OCI-LY7 (cell line): ENCODE results near the gene MYBPHL. TPM values are rescaled to one million over a fixed set of nuclear protein-coding genes. Genes with fewer than 3 reads are reported as not detected.

Source experiments
- BruUV-seq: library from RNA; stranded (reverse); fragments of 400-500 nt; replicated peaks from 2 replicates; lab custom pipeline; 2021; lab: Mats Ljungman, UMichigan
- CTCF ChIA-PET: fragments of 300-600 bp; sonication (Branson Sonifier 250); formaldehyde crosslinking; loops from one replicate; lab custom pipeline; 2022; ENCODE audit warnings: antibody characterized with exemption; ENCODE audit not compliant: unreplicated experiment; lab: Charles Lee
- POLR2A ChIA-PET: fragments of 300-600 bp; sonication (Branson Sonifier 250); formaldehyde crosslinking; loops from one replicate; lab custom pipeline; 2022; ENCODE audit warnings: antibody characterized with exemption; lab: Charles Lee
- DNase-seq: peaks from one replicate; pipeline ENCODE4 v3.0.0-alpha.2; 2015; ENCODE audit warnings: low spot score
- H2AFZ ChIP-seq: fragments of 200-600 bp; sonication (generic), shearing (Covaris generic); 2 replicates; pipeline ENCODE4 v1.6.1; 2014; ENCODE audit warnings: mild to moderate bottlenecking, antibody characterized with exemption, low read length, moderate library complexity
- H3K27ac ChIP-seq: fragments of 200-600 bp; sonication (generic); 2 replicates; pipeline ENCODE4 v1.5.1; 2014; ENCODE audit warnings: mixed run types, low read depth, mild to moderate bottlenecking, moderate library complexity, low read length, inconsistent platforms; ENCODE audit not compliant: poor library complexity, severe bottlenecking
- H3K36me3 ChIP-seq: fragments of 200-600 bp; sonication (generic); 2 replicates; pipeline ENCODE4 v1.6.1; 2014; ENCODE audit warnings: mild to moderate bottlenecking, antibody characterized with exemption, low read length, moderate library complexity, mixed read lengths; ENCODE audit not compliant: insufficient read depth
- H3K4me1 ChIP-seq: fragments of 200-600 bp; sonication (generic); 2 replicates; pipeline ENCODE4 v1.5.1; 2014; ENCODE audit warnings: mild to moderate bottlenecking, low read length; ENCODE audit not compliant: insufficient read depth, poor library complexity, severe bottlenecking
- H3K4me2 ChIP-seq: fragments of 200-600 bp; sonication (generic); 2 replicates; pipeline ENCODE4 v1.6.1; 2014; ENCODE audit warnings: mild to moderate bottlenecking, low read length
- H3K4me3 ChIP-seq: fragments of 200-600 bp; sonication (generic); 2 replicates; pipeline ENCODE4 v1.5.1; 2014; ENCODE audit warnings: mild to moderate bottlenecking, low read depth, low read length; ENCODE audit not compliant: poor library complexity, severe bottlenecking
- H3K79me2 ChIP-seq: fragments of 200-600 bp; sonication (generic); 2 replicates; pipeline ENCODE4 v1.6.1; 2016; ENCODE audit warnings: low read depth, mild to moderate bottlenecking, low read length, moderate library complexity, mixed read lengths; ENCODE audit not compliant: insufficient read depth
- H3K9me2 ChIP-seq: fragments of 200-600 bp; sonication (generic); 2 replicates; pipeline ENCODE4 v1.6.1; 2016; ENCODE audit warnings: mild to moderate bottlenecking, low read length, mixed read lengths; ENCODE audit not compliant: insufficient read depth
- H3K9me3 ChIP-seq: fragments of 200-600 bp; sonication (generic); 2 replicates; pipeline ENCODE4 v1.6.1; 2014; ENCODE audit warnings: mild to moderate bottlenecking, mixed run types, low read length, mixed read lengths
- H4K20me1 ChIP-seq: fragments of 200-600 bp; sonication (generic); 2 replicates; pipeline ENCODE4 v1.6.1; 2014; ENCODE audit warnings: mild to moderate bottlenecking, antibody characterized with exemption, low read length, moderate library complexity, mixed read lengths; ENCODE audit not compliant: insufficient read depth
- CTCF ChIP-seq: fragments of 200-600 bp; sonication (generic); conservative IDR thresholded peaks from 2 replicates; pipeline ENCODE4 v1.5.1; 2014; ENCODE audit warnings: mild to moderate bottlenecking, antibody characterized with exemption, low read length, moderate library complexity, mixed read lengths
- EZH2phosphoT487 ChIP-seq: fragments of 200-600 bp; sonication (generic); IDR thresholded peaks from 2 replicates; pipeline ENCODE4 v1.6.1; 2018; ENCODE audit warnings: low read depth, borderline replicate concordance, mild to moderate bottlenecking, mixed run types, antibody characterized with exemption, low read length, moderate library complexity, mixed read lengths
- intact Hi-C: fragments of 100-400 bp; cut with micrococcal nuclease; formaldehyde crosslinking; loops from one replicate; pipeline ENCODE4 v1.10.0; 2022; ENCODE audit not compliant: unreplicated experiment
- total RNA-seq, 2 experiments: library from RNA; depleted of rRNA in 1 of 2; stranded (reverse); fragments of >200 nt in 1 of 2; shearing (Covaris generic) in 1 of 2; gene quantifications; 2 replicates each; pipeline ENCODE4 v1.2.3, GENCODE V29; 2014 to 2022

MYBPHL gene
- total RNA-seq, 2 experiments from 2014 or later: 0.16 TPM; not detected in 1

DNA sequence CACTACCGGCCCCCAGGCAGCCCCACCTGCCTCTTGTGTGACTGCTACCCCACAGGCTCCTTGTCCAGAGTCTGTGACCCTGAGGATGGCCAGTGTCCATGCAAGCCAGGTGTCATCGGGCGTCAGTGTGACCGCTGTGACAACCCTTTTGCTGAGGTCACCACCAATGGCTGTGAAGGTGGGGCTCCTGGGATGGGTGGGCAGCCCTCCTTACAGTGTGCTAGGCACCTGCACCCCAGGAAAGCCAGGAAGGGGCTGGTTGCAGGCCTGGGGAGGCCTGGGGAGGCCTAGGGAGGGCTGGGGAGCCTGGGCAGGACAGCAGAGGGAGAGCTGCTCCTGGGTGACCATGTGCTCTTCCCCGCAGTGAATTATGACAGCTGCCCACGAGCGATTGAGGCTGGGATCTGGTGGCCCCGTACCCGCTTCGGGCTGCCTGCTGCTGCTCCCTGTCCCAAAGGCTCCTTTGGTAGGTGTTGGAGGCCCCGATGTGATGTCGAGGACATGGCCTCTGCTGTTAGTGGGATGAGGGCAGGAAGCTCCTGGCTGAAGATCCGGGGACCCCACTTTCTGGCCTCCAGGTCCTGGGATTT, 41.0 kb downstream of the MYBPHL start:
- no peak overlapping the region for H2AFZ ChIP-seq
- no peaks in the 10 kb centered on the region for H3K4me1 ChIP-seq
- H3K36me3 ChIP-seq: no peaks in the 10 kb centered on the region
- BruUV-seq: no TSS peak
- POLR2A ChIA-PET: interaction anchor here (0.6 kb wide), 1 partner anchor 9 kb away, joined by 5 read pairs; no protein-coding TSS in a partner anchor
- no peak overlapping the region for H3K4me3 ChIP-seq
- intact Hi-C loops: no loop called here
- no peak for TF ChIP-seq CTCF
- TF ChIP-seq EZH2phosphoT487: no peak
- no peaks in the 10 kb centered on the region for H3K9me3 ChIP-seq
- no peak overlapping the region for H3K27ac ChIP-seq
- no peak for DNase-seq
- CTCF ChIA-PET: no interaction called here
- H3K9me2 ChIP-seq: no peaks in the 10 kb centered on the region
- H4K20me1 ChIP-seq: no peaks in the 10 kb centered on the region
- H3K4me2 ChIP-seq: no peak overlapping the region
- H3K79me2 ChIP-seq: no peaks in the 10 kb centered on the region

DNA sequence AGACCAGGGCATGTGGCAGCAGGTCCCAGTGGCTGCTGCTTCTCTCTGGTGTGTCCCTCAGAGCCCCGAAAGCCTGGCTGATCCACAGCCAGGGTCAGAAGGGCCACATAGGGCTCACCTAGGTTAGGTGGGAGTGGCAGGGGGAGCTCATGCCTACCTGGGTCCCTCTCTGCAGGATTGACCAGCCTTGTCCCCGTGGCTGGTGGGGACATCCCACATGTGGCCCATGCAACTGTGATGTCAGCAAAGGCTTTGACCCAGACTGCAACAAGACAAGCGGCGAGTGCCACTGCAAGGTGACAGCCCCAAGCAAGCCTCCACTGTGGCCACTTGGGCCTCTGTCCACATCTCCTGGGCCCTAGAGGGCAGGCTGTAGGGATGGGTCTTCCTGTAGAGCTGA, 41.8 kb downstream of the MYBPHL start:
- H3K9me2 ChIP-seq: no peaks in the 10 kb centered on the region
- no peaks in the 10 kb centered on the region for H4K20me1 ChIP-seq
- no TSS peak for BruUV-seq
- H3K79me2 ChIP-seq: no peaks in the 10 kb centered on the region
- no peak overlapping the region for H3K4me3 ChIP-seq
- DNase-seq: no peak
- no peak overlapping the region for H3K27ac ChIP-seq
- H3K4me1 ChIP-seq: no peaks in the 10 kb centered on the region
- no peak overlapping the region for H2AFZ ChIP-seq
- no peaks in the 10 kb centered on the region for H3K9me3 ChIP-seq
- TF ChIP-seq CTCF (no peak), EZH2phosphoT487 (no peak)
- no peaks in the 10 kb centered on the region for H3K36me3 ChIP-seq
- intact Hi-C loops: no loop called here
- ChIA-PET CTCF (interaction anchor here (1.2 kb wide), 1 partner anchor 135 kb away, joined by 4 read pairs; no protein-coding TSS in a partner anchor), POLR2A (no interaction called here)
- H3K4me2 ChIP-seq: no peak overlapping the region

DNA sequence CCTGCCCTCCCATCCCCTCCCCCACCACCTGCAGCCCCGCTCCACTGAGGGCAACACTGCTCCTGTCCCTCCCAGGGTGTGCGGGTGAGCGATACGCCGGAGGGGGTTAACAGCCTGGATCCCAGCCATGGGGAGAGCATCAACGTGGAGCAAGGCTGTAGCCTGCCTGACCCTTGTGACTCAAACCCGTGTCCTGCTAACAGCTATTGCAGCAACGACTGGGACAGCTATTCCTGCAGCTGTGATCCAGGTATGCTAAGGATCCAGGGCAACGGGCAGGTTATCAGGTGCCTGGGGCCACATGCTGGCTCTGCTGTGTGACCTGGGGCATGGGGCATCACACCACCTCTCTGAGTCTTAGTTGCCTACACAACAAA, 42.4 kb downstream of the MYBPHL start:
- H3K27ac ChIP-seq: no peak overlapping the region
- DNase-seq: no peak
- H2AFZ ChIP-seq: no peak overlapping the region
- no peaks in the 10 kb centered on the region; the same call in 1 of the 2 replicates for H3K36me3 ChIP-seq
- no peaks in the 10 kb centered on the region for H3K9me2 ChIP-seq
- ChIA-PET CTCF (interaction anchor here (1.2 kb wide), 1 partner anchor 136 kb away, joined by 4 read pairs; no protein-coding TSS in a partner anchor), POLR2A (no interaction called here)
- H3K4me1 ChIP-seq: no peaks in the 10 kb centered on the region
- no peak overlapping the region for H3K4me3 ChIP-seq
- no peaks in the 10 kb centered on the region for H4K20me1 ChIP-seq
- intact Hi-C loops: no loop called here
- no peaks in the 10 kb centered on the region for H3K79me2 ChIP-seq
- BruUV-seq: no TSS peak
- no peak for TF ChIP-seq CTCF
- no peak for TF ChIP-seq EZH2phosphoT487
- no peaks in the 10 kb centered on the region for H3K9me3 ChIP-seq
- H3K4me2 ChIP-seq: no peak overlapping the region
